GM19372 (cell line): Measurements from ENCODE around the gene AHDC1.
"Not testable (repeated sequence)": the region's sequence is repeated elsewhere in the genome, so short reads cannot be mapped to it uniquely, and the experiment has no call there.

Experiments used
- ATAC-seq: cut with Tn5 transposase; IDR thresholded peaks from one replicate; pipeline ENCODE4 v1.9.1; 2021; ENCODE audit warnings: mild to moderate bottlenecking, low read depth, moderate library complexity; ENCODE audit not compliant: unreplicated experiment

AHDC1 gene

GRCh38 chr1:27554759-27555699, 48.9 kb downstream of the AHDC1 start:
- ATAC-seq, result no peak

GRCh38 chr1:27554293-27554692, 49.7 kb downstream of the AHDC1 start:
- ATAC-seq, result no peak

GRCh38 chr1:27553823-27554222, 50.1 kb downstream of the AHDC1 start:
- not testable (repeated sequence) for ATAC-seq

GRCh38 chr1:27552911-27553420, 51.0 kb downstream of the AHDC1 start:
- no peak for ATAC-seq

GRCh38 chr1:27551953-27552312, 52.0 kb downstream of the AHDC1 start:
- ATAC-seq, result no peak

GRCh38 chr1:27551170-27551952, 52.6 kb downstream of the AHDC1 start:
- ATAC-seq, result no peak

GRCh38 chr1:27550510-27551169, 53.3 kb downstream of the AHDC1 start:
- no peak for ATAC-seq

- ATAC-seq, result no peak
These were observed 54.0 kb downstream of the AHDC1 start for GRCh38 chr1:27549807-27550408.

- ATAC-seq, result no peak
These were observed 54.9 kb downstream of the AHDC1 start for GRCh38 chr1:27548858-27549719.

- ATAC-seq, result no peak
These were observed 55.6 kb downstream of the AHDC1 start for GRCh38 chr1:27548136-27548853.

GRCh38 chr1:27547220-27548116, 56.5 kb downstream of the AHDC1 start:
- no peak for ATAC-seq

- ATAC-seq, result no peak
These were observed 58.1 kb downstream of the AHDC1 start for GRCh38 chr1:27545876-27546275.

GRCh38 chr1:27545271-27545670, 58.7 kb downstream of the AHDC1 start:
- no peak for ATAC-seq

GRCh38 chr1:27544834-27545233, 59.1 kb downstream of the AHDC1 start:
- ATAC-seq, result no peak

- ATAC-seq, result no peak
These were observed 60.7 kb downstream of the AHDC1 start for GRCh38 chr1:27543284-27543683.

- ATAC-seq, result no peak
These were observed 61.3 kb downstream of the AHDC1 start for GRCh38 chr1:27542463-27543273.
